AG09319 (cell line): Measurements from ENCODE around the gene KIF26B.

Experiments
- DNase-seq: peaks from one replicate; pipeline ENCODE4 v3.0.0-alpha.2; 2010; ENCODE audit warnings: low read depth; ENCODE audit errors: extremely low read depth
- TF ChIP-seq, protein P1 (sequence below): IDR thresholded peaks from 2 replicates; pipeline ENCODE4 v1.5.1; 2011; ENCODE audit warnings: low read depth, mild to moderate bottlenecking, inconsistent platforms, low read length, moderate library complexity

The KIF26B gene

DNA sequence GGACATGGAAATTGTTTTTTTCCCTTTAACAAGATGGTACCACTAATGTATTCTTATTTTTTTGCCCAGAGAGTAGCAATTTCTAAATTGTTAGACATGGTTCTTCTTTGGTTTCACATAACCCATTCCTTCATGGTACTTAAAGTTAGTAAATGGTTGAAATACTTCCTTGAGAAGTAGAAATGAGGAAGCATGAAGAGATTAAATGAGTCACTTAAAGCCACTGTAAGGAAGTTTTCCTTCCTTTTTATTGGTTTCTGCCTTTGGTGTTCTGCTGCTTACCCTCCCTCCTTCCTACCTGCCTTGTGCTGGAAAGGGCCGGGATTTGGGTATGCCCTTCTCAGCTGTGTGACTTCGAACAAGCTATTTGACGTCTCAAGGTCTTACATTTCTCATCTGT is 101.0 kb downstream of the KIF26B start:
- TF ChIP-seq, protein P1, sequence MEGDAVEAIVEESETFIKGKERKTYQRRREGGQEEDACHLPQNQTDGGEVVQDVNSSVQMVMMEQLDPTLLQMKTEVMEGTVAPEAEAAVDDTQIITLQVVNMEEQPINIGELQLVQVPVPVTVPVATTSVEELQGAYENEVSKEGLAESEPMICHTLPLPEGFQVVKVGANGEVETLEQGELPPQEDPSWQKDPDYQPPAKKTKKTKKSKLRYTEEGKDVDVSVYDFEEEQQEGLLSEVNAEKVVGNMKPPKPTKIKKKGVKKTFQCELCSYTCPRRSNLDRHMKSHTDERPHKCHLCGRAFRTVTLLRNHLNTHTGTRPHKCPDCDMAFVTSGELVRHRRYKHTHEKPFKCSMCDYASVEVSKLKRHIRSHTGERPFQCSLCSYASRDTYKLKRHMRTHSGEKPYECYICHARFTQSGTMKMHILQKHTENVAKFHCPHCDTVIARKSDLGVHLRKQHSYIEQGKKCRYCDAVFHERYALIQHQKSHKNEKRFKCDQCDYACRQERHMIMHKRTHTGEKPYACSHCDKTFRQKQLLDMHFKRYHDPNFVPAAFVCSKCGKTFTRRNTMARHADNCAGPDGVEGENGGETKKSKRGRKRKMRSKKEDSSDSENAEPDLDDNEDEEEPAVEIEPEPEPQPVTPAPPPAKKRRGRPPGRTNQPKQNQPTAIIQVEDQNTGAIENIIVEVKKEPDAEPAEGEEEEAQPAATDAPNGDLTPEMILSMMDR, result no peak
- no peak for DNase-seq

DNA sequence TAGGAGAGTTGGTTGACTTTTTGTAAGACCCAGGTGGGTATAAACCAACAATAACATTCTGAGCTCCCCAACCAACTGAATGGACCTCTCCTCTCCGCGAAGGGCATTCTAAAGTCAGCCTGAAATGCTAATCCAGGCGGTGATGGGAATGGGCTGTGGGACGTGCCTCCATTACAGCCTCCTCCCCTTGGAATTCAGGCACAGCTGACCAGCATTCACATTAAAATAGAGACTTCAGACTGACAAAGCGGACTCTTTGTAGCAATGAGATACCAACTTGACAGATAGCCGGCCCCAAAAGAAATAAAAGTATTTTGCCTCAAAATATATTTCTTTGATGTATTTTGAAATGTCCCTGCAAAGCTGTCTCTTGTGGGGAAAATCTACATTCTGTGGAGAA is 101.7 kb downstream of the KIF26B start:
- TF ChIP-seq, protein P1, result no peak
- no peak for DNase-seq

DNA sequence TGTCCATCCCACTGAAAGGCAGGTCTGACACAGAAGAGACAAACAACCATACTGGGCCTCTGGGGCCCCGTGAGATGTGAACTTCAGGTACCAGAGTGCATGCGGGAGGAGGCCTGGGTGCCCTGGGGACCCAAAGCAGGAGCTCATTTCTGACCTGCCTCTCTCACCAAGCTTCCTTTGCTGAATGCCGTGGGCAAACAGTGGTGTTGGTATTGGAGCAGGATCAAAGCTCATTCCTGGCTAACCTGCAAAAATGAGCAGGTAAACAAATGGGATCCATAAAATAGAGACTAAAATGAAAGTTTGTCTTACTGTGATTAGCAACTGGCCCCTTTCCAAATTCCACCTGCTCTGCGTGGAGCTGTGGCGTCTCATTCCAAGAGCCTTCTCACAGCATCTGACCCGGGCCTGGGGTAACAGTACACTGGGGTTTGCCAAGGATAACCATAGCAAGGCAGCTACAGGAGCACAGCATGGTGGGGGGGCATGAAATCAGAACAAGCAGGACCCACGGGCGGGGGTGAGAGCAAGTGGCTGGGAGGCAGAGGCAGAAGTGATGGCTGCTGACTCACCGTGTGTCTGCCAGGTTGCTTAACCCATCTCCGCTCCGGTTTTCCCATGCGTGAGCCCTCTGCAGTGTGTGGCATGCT is 103.6 kb downstream of the KIF26B start:
- TF ChIP-seq, protein P1, result no peak

DNA sequence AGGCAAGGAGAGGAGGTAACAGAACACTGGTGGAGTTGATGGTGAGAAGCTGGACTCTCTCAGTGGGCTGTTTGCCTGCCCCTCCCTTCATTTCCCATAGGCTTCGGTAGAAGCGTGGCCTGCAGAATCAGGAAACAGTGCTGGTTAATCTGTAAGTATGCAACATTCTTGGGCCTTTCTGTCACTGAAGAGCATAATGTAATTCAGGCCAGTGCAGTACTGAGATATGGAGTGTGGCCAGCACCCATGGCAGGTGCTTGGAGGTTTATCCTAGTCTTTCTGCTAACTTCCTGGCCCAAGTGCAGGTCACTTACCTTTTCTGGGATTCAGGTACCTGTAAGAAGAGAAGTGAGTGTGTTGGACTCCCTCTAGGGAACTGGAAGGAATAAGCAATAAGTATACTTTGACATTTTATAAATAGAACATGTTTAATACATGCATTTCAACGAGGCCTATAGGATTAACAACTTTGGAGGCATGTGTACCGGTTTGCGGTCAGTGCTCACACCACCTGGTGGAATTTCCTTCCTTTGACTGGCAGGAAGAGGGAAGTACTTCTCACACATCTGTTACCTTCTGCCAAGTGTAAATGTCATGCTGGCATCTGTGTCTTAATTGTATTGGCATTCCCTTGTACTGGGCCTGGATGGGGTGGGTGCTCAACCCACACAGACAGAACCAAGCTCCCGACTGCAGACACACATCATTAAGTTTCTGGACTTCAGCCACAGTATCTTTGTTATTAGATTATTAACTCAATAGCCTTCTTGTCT is 105.5 kb downstream of the KIF26B start:
- no peak for DNase-seq
- TF ChIP-seq, protein P1, result no peak

More for the DNA sequence above, 103.6 kb downstream of the KIF26B start:
- DNase-seq, result no peak

DNA sequence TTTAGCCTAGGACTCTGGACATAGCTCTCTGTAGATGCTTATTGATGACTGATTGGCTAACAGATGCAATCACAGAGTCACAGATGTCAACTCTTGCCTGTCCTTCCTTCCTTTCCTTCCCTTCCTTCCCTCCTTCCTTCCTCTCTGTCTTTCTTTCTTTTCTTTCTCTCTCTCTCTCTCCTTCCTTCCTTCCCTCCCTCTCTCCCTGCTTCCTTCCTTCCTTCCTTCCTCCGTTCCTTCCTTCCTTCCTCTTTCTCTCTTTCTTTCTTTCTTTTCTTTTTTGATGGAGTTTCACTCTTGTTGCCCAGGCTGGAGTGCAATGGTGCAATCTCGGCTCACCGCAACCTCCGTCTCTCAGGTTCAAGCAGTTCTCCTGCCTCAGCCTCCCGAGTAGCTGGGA is 106.1 kb downstream of the KIF26B start:
- TF ChIP-seq, protein P1, result no peak
- no peak for DNase-seq

DNA sequence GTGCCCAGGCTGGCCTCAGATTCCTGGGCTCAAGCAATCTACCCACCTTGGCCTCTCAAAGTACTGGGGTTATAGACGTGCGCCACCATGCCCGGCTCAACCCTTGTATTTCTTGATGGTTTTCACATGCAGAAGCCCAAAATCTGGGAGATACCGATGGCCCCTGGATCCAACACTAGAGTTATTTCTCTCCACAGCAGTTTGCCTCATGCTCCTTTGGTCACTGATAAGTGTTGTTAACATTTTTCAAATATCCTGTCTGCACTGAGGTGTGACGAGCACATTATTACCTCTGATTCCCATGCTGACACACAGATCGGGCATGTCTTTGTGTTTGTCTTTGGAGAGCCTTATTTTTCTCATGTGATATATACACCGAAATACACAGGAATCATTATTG is 107.0 kb downstream of the KIF26B start:
- TF ChIP-seq, protein P1, result no peak
- peak; percentile 31 for DNase-seq

DNA sequence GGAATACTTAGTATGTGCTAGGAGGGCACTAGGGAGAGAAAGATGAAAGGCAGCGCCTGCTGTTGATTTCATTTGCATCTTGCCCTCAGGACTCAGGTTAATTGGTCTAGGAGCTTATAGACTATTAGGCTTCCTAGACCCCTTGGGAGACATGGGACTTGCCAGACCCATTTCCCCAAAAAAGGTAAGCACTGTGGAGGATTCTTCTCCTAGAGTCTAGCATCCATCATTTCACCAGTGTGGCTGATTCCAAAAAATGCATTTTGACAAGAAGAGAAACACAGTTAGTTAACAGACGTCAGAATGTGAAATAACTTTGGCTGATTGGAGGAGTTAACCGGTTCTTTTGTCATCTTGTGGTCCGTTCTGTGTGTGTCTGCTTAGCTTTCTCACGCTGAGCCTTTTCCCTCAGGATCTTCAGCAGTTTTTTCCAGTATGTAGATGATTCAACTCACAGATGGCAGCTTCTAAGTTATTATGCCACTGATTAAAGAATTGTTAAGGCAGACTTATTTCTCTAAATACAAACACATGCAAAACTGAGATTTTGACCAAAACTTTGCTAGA is 108.8 kb downstream of the KIF26B start:
- peak; percentile 61 for DNase-seq
- TF ChIP-seq, protein P1, result no peak
